Measurements from ENCODE around the gene IRAK2. TPM values are rescaled to one million over a fixed set of nuclear protein-coding genes. Genes with fewer than 3 reads are reported as not detected.
A peak's percentile ranks its signal among the peaks of the same experiment; 100 is the strongest.

The IRAK2 gene
- total RNA-seq, 4 donors from 2014 or later, result 0.29 to 8.7 (median 3.7) TPM

- H3K4me1 ChIP-seq, result peaks cover 0 to 4% of the 10 kb centered on the region in 2 donors
- intact Hi-C loops (cut with DNase I; ENCODE audit: low total_unique reads), result no loop called here
These were observed 83.7 kb downstream of the IRAK2 start, which contains the start of gene TATDN2 for GRCh38 chr3:10248184-10248983. Gene TATDN2 (plus strand): TSS chr3:10248459. CDS start chr3:10249201, 742 bp downstream.

GRCh38 chr3:10248984-10249748, 84.4 kb downstream of the IRAK2 start:
- DNase-seq, result peak in 1 of 2 donors; percentile 37
- no peak for TF ChIP-seq CTCF (IDR thresholded peaks at IDR 0.05)
- no peak for TF ChIP-seq POLR2A (IDR thresholded peaks at IDR 0.05)
- Histone ChIP-seq H3K27me3 (no peaks in the 10 kb centered on the region), H3K27ac (peak overlapping the region; percentile 87 to 94), H3K4me1 (peaks cover 0 to 4% of the 10 kb centered on the region in 2 donors), H3K4me3 (peak overlapping the region; percentile 71 to 93), H3K36me3 (no peaks in the 10 kb centered on the region), H3K9me3 (no peaks in the 10 kb centered on the region)
- intact Hi-C loops (cut with DNase I; ENCODE audit: low total_unique reads), result no loop called here

More at GRCh38 chr3:10248184-10248983, 83.7 kb downstream of the IRAK2 start, which contains the start of gene TATDN2:
- H3K9me3 ChIP-seq, result no peaks in the 10 kb centered on the region
- H3K36me3 ChIP-seq, result no peaks in the 10 kb centered on the region
- H3K4me3 ChIP-seq, result peak within 1 kb of the TSS; percentile 71 to 93
- H3K27me3 ChIP-seq, result no peaks in the 10 kb centered on the region
- peak; percentile 97 to 98 for DNase-seq
- TF ChIP-seq CTCF (IDR thresholded peaks at IDR 0.05) (peak in 1 of 4 experiments; percentile 27), POLR2A (IDR thresholded peaks at IDR 0.05) (peak; percentile 69 to 90)
- peak within 1 kb of the TSS; percentile 87 to 94 for H3K27ac ChIP-seq

GRCh38 chr3:10249833-10250232, 85.1 kb downstream of the IRAK2 start:
- Histone ChIP-seq H3K27me3 (no peaks in the 10 kb centered on the region), H3K36me3 (no peaks in the 10 kb centered on the region), H3K9me3 (no peaks in the 10 kb centered on the region), H3K4me1 (peaks cover 0 to 4% of the 10 kb centered on the region in 2 donors), H3K27ac (peak overlapping the region; percentile 87 to 94), H3K4me3 (peak overlapping the region; percentile 71 to 93)
- intact Hi-C loops (cut with DNase I; ENCODE audit: low total_unique reads), result no loop called here
- TF ChIP-seq CTCF (IDR thresholded peaks at IDR 0.05), result no peak
- no peak for TF ChIP-seq POLR2A (IDR thresholded peaks at IDR 0.05)
- DNase-seq, result no peak

- Histone ChIP-seq H3K27me3 (no peaks in the 10 kb centered on the region), H3K4me1 (peaks cover 0 to 4% of the 10 kb centered on the region in 2 donors), H3K27ac (no peak overlapping the region), H3K9me3 (no peaks in the 10 kb centered on the region), H3K36me3 (no peaks in the 10 kb centered on the region), H3K4me3 (no peak overlapping the region)
- no peak for TF ChIP-seq CTCF (IDR thresholded peaks at IDR 0.05)
- no peak for TF ChIP-seq POLR2A (IDR thresholded peaks at IDR 0.05)
- DNase-seq, result no peak
- intact Hi-C loops (cut with DNase I; ENCODE audit: low total_unique reads), result no loop called here
These were observed 86.3 kb downstream of the IRAK2 start for GRCh38 chr3:10251006-10251405.

All from uterus (tissue), 4 donors.